HepG2 (cell line): ENCODE data around the gene EPB41L2. TPM values are rescaled to one million over a fixed set of nuclear protein-coding genes. Genes with fewer than 3 reads are reported as not detected.

ENCODE experiments used
- EED ChIP-seq: sonication (generic); formaldehyde crosslinking; IDR thresholded peaks from 2 replicates; pipeline ENCODE4 v1.5.0; 2020; ENCODE audit warnings: mild to moderate bottlenecking, missing genetic modification reagents
- ETS1 ChIP-seq: sonication (generic); formaldehyde crosslinking; IDR thresholded peaks from 2 replicates; pipeline ENCODE4 v1.4.0; 2020; ENCODE audit warnings: missing genetic modification reagents
- GPN1 ChIP-seq: sonication (generic); formaldehyde crosslinking; IDR thresholded peaks from 2 replicates; pipeline ENCODE4 v1.5.1; 2020; ENCODE audit warnings: missing genetic modification reagents, borderline replicate concordance
- MAZ ChIP-seq, 2 experiments: sonication (generic) in 1 of 2; formaldehyde crosslinking in 1 of 2; IDR thresholded peaks; 2 replicates each; pipeline versions ENCODE4 v1.5.0 to v1.6.1; 2012 to 2020; ENCODE audit warnings: low read depth in 2 of 2, mild to moderate bottlenecking in 2 of 2, borderline replicate concordance in 1 of 2, improper control_type of control experiment in 1 of 2, low read length in 1 of 2, missing genetic modification reagents in 1 of 2, moderate library complexity in 1 of 2
- MIER3 ChIP-seq: IDR thresholded peaks from 2 replicates; pipeline ENCODE4 v1.6.1; 2016; ENCODE audit warnings: missing compliant biosample characterization, borderline replicate concordance
- NFYC ChIP-seq: IDR thresholded peaks from 2 replicates; pipeline ENCODE4 v1.6.1; 2016; ENCODE audit warnings: missing genetic modification reagents, missing compliant biosample characterization
- RNF2 ChIP-seq: fragments of 450-650 bp; conservative IDR thresholded peaks from 2 replicates; pipeline ENCODE4 v1.6.1; 2016; ENCODE audit warnings: low read depth
- TCF12 ChIP-seq, 2 experiments: fragments of 450-650 bp in 1 of 2; sonication (generic) in 1 of 2; formaldehyde crosslinking in 1 of 2; IDR thresholded peaks; 2 replicates each; pipeline versions ENCODE4 v1.6.1 to v1.8.0; 2017 to 2022; ENCODE audit warnings: antibody characterized with exemption in 1 of 2, mild to moderate bottlenecking in 1 of 2, missing genetic modification reagents in 1 of 2, moderate library complexity in 1 of 2
- ZNF12 ChIP-seq: sonication (generic); formaldehyde crosslinking; IDR thresholded peaks from 2 replicates; pipeline ENCODE4 v1.5.0; 2020; ENCODE audit warnings: missing genetic modification reagents
- ZNF570 ChIP-seq: sonication (generic); formaldehyde crosslinking; IDR thresholded peaks from 2 replicates; pipeline ENCODE4 v1.4.0; 2020; ENCODE audit warnings: mild to moderate bottlenecking, missing genetic modification reagents, borderline replicate concordance
- polyA plus RNA-seq, 8 experiments: library from polyadenylated mRNA; depleted of rRNA in 3 of 8; stranded (reverse) in 7 of 8; unstranded in 1 of 8; fragments of >200 nt; fragmentation: Illumina TruSeq in 4 of 8; extraction: Trizol in 4 of 8; gene quantifications; 2 replicates each; pipeline versions ENCODE4 v1.2.1 to v1.2.3, GENCODE V29; 2011 to 2016; ENCODE audit warnings: low read depth in 4 of 8, missing spikeins in 1 of 8, mixed read lengths in 1 of 8; ENCODE audit not compliant: insufficient read depth in 1 of 8
- total RNA-seq, 5 experiments: library from RNA; depleted of rRNA; stranded (reverse); fragments of >200 nt; fragmentation: Illumina TruSeq; extraction: Trizol; gene quantifications; 2 replicates each; pipeline ENCODE4 v1.2.3, GENCODE V29; 2016; ENCODE audit warnings: low read depth in 1 of 5
- TF ChIP-seq, protein P1 (sequence below), 2 experiments: fragments of 450-650 bp in 1 of 2; sonication (generic) in 1 of 2; formaldehyde crosslinking in 1 of 2; IDR thresholded peaks; 2 replicates each; pipeline versions ENCODE4 v1.6.1 to v1.8.0; 2016 to 2022; ENCODE audit warnings: antibody characterized with exemption in 1 of 2, mild to moderate bottlenecking in 1 of 2, missing genetic modification reagents in 1 of 2

Gene EPB41L2
- total and polyA plus RNA-seq, 2 of the 13 experiments (the other 11 are each of a cell fraction or from before 2014, with no cell fraction given): 41.7 to 56.4 TPM

- TF ChIP-seq ETS1 (CRISPR knock-in tag): no peak
- no peak for TF ChIP-seq TCF12 (IDR thresholded peaks at IDR 0.05)
- no peak for TF ChIP-seq TCF12 (CRISPR knock-in tag; IDR thresholded peaks at IDR 0.05)
- TF ChIP-seq RNF2: no peak
- TF ChIP-seq ZNF570 (CRISPR knock-in tag): no peak
- TF ChIP-seq NFYC: no peak
- TF ChIP-seq, protein P1, sequence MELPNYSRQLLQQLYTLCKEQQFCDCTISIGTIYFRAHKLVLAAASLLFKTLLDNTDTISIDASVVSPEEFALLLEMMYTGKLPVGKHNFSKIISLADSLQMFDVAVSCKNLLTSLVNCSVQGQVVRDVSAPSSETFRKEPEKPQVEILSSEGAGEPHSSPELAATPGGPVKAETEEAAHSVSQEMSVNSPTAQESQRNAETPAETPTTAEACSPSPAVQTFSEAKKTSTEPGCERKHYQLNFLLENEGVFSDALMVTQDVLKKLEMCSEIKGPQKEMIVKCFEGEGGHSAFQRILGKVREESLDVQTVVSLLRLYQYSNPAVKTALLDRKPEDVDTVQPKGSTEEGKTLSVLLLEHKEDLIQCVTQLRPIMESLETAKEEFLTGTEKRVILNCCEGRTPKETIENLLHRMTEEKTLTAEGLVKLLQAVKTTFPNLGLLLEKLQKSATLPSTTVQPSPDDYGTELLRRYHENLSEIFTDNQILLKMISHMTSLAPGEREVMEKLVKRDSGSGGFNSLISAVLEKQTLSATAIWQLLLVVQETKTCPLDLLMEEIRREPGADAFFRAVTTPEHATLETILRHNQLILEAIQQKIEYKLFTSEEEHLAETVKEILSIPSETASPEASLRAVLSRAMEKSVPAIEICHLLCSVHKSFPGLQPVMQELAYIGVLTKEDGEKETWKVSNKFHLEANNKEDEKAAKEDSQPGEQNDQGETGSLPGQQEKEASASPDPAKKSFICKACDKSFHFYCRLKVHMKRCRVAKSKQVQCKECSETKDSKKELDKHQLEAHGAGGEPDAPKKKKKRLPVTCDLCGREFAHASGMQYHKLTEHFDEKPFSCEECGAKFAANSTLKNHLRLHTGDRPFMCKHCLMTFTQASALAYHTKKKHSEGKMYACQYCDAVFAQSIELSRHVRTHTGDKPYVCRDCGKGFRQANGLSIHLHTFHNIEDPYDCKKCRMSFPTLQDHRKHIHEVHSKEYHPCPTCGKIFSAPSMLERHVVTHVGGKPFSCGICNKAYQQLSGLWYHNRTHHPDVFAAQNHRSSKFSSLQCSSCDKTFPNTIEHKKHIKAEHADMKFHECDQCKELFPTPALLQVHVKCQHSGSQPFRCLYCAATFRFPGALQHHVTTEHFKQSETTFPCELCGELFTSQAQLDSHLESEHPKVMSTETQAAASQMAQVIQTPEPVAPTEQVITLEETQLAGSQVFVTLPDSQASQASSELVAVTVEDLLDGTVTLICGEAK (IDR thresholded peaks at IDR 0.05): no peak
- TF ChIP-seq, protein P1 (CRISPR knock-in tag; IDR thresholded peaks at IDR 0.05): no peak
- TF ChIP-seq ZNF12: 0 out of 2 replicates have a peak, but pooled peaks have one; percentile 23
- no peak for TF ChIP-seq GPN1
- no peak for TF ChIP-seq EED (CRISPR knock-in tag)
- TF ChIP-seq MIER3 (CRISPR knock-in tag): peak; percentile 84
- TF ChIP-seq MAZ (IDR thresholded peaks at IDR 0.05; ENCODE audit: borderline replicate concordance, low read depth, low read length): no peak
- TF ChIP-seq MAZ (CRISPR knock-in tag; IDR thresholded peaks at IDR 0.05; ENCODE audit: low read depth): no peak
These were observed 198.7 kb downstream of the EPB41L2 start (continued) for GRCh38 chr6:130864344-130864743.
